Measurements from ENCODE around the gene POU3F4. TPM values are rescaled to one million over a fixed set of nuclear protein-coding genes. Genes with fewer than 3 reads are reported as not detected.
A peak's percentile ranks its signal among the peaks of the same experiment; 100 is the strongest.

POU3F4 gene
- total RNA-seq, 4 donors from 2014 or later, result 0.25 TPM; not detected in 3

DNA sequence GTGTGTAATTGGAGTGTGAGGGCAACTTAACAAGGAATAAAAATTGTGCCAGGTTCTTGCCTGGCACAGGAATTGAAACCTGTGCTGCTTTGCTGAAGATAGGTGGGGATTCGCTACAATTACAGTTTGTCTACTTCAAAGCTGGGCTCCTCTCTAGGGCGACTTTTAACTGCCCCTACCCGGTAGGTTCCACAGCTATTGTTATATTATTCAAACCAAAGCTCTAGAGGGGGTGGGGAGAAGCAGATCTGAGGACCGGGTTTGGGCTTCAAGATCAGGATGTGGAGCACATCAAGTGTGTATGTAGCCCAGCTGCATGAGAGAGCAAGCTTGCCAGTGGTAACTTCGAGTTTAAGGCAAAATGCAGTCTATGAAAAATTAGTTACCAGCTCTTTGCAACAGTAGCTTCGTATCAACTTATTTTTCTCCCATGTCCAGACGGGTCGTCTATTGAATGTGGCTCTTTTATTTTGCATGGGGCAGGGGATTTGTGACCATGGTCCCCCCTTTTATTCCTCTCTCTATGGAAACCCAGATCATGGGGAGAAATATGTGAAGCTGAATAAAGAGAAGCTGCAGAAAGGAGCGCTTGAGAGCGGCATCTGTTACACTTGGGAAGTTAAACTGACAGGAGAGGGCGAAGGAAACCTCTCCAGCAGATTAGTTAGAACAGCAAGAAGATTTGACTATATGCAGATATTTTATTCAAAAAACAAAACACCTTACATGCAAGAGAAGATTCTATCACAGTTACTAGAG is 3.2 kb upstream of the POU3F4 start:
- Histone ChIP-seq H3K9me3 (no peaks in the 10 kb centered on the region), H3K27me3 (peaks cover 25% of the 10 kb centered on the region), H3K4me3 (replicated peaks in 1 of 3) (no peak overlapping the region), H3K27ac (no peak overlapping the region), H3K36me3 (no peaks in the 10 kb centered on the region), H3K4me1 (no peaks in the 10 kb centered on the region)
- TF ChIP-seq, protein P1, sequence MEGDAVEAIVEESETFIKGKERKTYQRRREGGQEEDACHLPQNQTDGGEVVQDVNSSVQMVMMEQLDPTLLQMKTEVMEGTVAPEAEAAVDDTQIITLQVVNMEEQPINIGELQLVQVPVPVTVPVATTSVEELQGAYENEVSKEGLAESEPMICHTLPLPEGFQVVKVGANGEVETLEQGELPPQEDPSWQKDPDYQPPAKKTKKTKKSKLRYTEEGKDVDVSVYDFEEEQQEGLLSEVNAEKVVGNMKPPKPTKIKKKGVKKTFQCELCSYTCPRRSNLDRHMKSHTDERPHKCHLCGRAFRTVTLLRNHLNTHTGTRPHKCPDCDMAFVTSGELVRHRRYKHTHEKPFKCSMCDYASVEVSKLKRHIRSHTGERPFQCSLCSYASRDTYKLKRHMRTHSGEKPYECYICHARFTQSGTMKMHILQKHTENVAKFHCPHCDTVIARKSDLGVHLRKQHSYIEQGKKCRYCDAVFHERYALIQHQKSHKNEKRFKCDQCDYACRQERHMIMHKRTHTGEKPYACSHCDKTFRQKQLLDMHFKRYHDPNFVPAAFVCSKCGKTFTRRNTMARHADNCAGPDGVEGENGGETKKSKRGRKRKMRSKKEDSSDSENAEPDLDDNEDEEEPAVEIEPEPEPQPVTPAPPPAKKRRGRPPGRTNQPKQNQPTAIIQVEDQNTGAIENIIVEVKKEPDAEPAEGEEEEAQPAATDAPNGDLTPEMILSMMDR (IDR thresholded peaks at IDR 0.05), result no peak
- no peak for TF ChIP-seq POLR2A (IDR thresholded peaks at IDR 0.05)
- intact Hi-C loops (cut with DNase I), result no loop called here
- WGBS, 2 donors, result 4 to 6% methylated on average over 11 of the region's 11 CpGs
- no peak for DNase-seq

DNA sequence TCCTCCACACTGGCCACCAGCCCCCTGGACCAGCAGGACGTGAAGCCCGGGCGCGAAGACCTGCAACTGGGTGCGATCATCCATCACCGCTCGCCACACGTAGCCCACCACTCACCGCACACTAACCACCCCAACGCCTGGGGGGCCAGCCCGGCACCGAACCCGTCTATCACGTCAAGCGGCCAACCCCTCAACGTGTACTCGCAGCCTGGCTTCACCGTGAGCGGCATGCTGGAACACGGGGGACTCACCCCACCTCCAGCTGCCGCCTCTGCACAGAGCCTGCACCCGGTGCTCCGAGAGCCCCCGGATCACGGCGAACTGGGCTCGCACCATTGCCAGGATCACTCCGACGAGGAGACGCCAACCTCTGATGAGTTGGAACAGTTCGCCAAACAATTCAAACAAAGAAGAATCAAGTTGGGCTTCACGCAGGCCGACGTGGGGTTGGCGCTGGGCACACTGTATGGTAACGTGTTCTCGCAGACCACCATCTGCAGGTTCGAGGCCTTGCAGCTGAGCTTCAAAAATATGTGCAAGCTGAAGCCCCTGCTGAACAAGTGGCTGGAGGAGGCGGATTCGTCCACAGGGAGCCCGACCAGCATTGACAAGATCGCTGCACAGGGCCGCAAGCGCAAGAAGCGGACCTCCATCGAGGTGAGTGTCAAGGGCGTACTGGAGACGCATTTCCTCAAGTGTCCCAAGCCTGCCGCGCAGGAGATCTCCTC is 600 bp downstream of the POU3F4 start:
- H3K4me3 ChIP-seq (replicated peaks in 1 of 3), result no peak overlapping the region
- peaks cover 31% of the 10 kb centered on the region for H3K27me3 ChIP-seq
- 7 to 13% methylated on average over 9 to 13 of the region's 50 CpGs for WGBS, 2 donors

DNA sequence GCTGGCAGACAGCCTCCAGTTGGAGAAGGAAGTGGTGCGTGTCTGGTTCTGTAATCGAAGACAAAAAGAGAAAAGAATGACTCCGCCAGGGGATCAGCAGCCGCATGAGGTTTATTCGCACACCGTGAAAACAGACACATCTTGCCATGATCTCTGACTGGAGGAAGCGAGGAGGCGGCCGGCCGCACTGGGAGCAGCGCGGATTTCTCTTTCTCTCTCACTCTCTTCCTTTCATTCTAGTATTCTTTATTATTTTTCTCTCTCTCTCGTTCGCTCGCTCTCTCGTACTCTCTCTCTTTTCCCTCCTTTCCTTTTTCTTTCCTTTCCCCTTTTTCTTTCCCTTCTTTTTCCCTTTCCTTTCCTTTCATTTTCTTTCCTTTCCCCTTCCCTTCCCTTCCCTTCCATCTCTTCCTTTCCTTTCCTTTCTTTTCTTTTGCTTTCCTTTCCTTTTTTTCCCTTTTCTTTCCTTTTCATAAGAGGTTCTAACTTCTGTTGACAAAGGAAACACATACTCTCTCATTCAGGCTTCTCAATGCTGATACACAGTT is 1.2 kb downstream of the POU3F4 start:
- TF ChIP-seq, protein P1 (IDR thresholded peaks at IDR 0.05), result no peak
- no peak for TF ChIP-seq POLR2A (IDR thresholded peaks at IDR 0.05)
- Histone ChIP-seq H3K4me1 (no peaks in the 10 kb centered on the region), H3K27me3 (peaks cover 29% of the 10 kb centered on the region), H3K9me3 (no peaks in the 10 kb centered on the region), H3K36me3 (no peaks in the 10 kb centered on the region), H3K27ac (no peak overlapping the region), H3K4me3 (replicated peaks in 1 of 3) (no peak overlapping the region)
- peak in 1 of 2 donors; percentile 7 for DNase-seq
- intact Hi-C loops (cut with DNase I), result no loop called here
- WGBS, 2 donors, result 11 to 18% methylated on average over 16 of the region's 16 CpGs

More for the DNA sequence above, 600 bp downstream of the POU3F4 start:
- no peaks in the 10 kb centered on the region for H3K9me3 ChIP-seq
- TF ChIP-seq POLR2A (IDR thresholded peaks at IDR 0.05), result no peak
- TF ChIP-seq, protein P1 (IDR thresholded peaks at IDR 0.05), result no peak
- no peaks in the 10 kb centered on the region for H3K36me3 ChIP-seq
- intact Hi-C loops (cut with DNase I), result no loop called here
- no peak for DNase-seq
- H3K4me1 ChIP-seq, result no peaks in the 10 kb centered on the region
- no peak overlapping the region for H3K27ac ChIP-seq

DNA sequence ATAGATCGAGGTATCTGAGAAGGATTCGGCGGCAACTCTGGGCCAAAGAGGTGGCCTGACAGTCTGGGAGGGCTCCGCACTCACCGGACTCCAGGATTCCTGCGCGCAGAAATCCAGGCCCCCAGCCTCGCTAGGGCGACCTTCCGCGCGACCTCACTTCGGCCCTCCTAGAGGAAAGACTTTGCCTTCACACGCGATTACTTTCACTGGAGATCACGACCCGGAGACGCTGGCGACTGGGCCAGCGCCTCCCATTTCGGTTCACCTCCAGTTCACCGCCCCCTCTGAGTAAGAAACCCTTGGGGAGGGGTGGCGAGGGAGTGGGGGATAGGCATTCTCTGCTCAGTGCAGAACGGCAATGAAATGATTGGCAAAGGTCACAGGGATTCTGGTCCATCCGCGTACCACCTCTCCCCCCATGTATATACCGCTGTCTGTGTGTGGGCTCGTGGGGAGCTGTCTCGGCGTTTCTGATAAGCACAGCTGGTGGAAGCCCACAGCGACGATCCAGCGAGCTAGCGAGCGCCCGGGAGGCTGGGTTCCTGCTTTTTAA is 2.5 kb downstream of the POU3F4 start:
- Histone ChIP-seq H3K9me3 (no peaks in the 10 kb centered on the region), H3K4me1 (no peaks in the 10 kb centered on the region), H3K4me3 (replicated peaks in 1 of 3) (no peak overlapping the region), H3K36me3 (no peaks in the 10 kb centered on the region), H3K27me3 (peaks cover 27% of the 10 kb centered on the region), H3K27ac (no peak overlapping the region)
- intact Hi-C loops (cut with DNase I), result no loop called here
- 6 to 14% methylated on average over 6 to 12 of the region's 36 CpGs for WGBS, 2 donors
- no peak for TF ChIP-seq POLR2A (IDR thresholded peaks at IDR 0.05)
- TF ChIP-seq, protein P1 (IDR thresholded peaks at IDR 0.05), result no peak
- DNase-seq, result no peak
